ENCODE measurements around the gene NWD2.

- TF ChIP-seq EZH2 (IDR thresholded peaks at IDR 0.05; ENCODE audit: low read length, missing control alignments) (no peak), CTCF (conservative IDR thresholded peaks at IDR 0.05 in 1 of 2, IDR thresholded peaks at IDR 0.05 in 1 of 2; ENCODE audit: low read depth in 1 of 2, low read length in 2 of 2) (no peak)
These were observed 114.2 kb downstream of the NWD2 start for GRCh38 chr4:37358748-37359147.

Measured in fibroblast of lung (primary cell).